IPS-18a (cell line): ENCODE results near the gene KANK3.
A peak's percentile ranks its signal among the peaks of the same experiment; 100 is the strongest.
"Not testable (repeated sequence)": the region's sequence is repeated elsewhere in the genome, so short reads cannot be mapped to it uniquely, and the experiment has no call there.

Experiments
- H3K27ac ChIP-seq: one replicate; pipeline ENCODE4 v1.5.1; 2013; ENCODE audit warnings: low read length
- H3K27me3 ChIP-seq: one replicate; pipeline ENCODE4 v1.6.1; 2013; ENCODE audit warnings: mild to moderate bottlenecking, low read length; ENCODE audit not compliant: control insufficient read depth, insufficient read depth
- H3K36me3 ChIP-seq: one replicate; pipeline ENCODE4 v1.6.1; 2013; ENCODE audit warnings: low read depth, low read length; ENCODE audit not compliant: control insufficient read depth
- H3K4me1 ChIP-seq: one replicate; pipeline ENCODE4 v1.6.1; 2013; ENCODE audit warnings: low read depth, low read length; ENCODE audit not compliant: control insufficient read depth
- H3K4me3 ChIP-seq: one replicate; pipeline ENCODE4 v1.5.1; 2013; ENCODE audit warnings: low read length
- H3K9ac ChIP-seq: one replicate; pipeline ENCODE4 v1.6.1; 2013; ENCODE audit warnings: mild to moderate bottlenecking, low read length, moderate library complexity
- H3K9me3 ChIP-seq: one replicate; pipeline ENCODE4 v1.6.1; 2013; ENCODE audit warnings: low read depth, low read length; ENCODE audit not compliant: control insufficient read depth

The KANK3 gene

GRCh38 chr19:8320564-8321066 lies 22.4 kb downstream of the KANK3 start:
- Histone ChIP-seq H3K27ac (peak overlapping the region; percentile 95), H3K4me1 (peaks cover 9% of the 10 kb centered on the region), H3K9me3 (no peaks in the 10 kb centered on the region), H3K9ac (peak overlapping the region; percentile 99), H3K4me3 (peak overlapping the region; percentile 99), H3K27me3 (no peaks in the 10 kb centered on the region), H3K36me3 (peaks cover 20% of the 10 kb centered on the region)

DNA sequence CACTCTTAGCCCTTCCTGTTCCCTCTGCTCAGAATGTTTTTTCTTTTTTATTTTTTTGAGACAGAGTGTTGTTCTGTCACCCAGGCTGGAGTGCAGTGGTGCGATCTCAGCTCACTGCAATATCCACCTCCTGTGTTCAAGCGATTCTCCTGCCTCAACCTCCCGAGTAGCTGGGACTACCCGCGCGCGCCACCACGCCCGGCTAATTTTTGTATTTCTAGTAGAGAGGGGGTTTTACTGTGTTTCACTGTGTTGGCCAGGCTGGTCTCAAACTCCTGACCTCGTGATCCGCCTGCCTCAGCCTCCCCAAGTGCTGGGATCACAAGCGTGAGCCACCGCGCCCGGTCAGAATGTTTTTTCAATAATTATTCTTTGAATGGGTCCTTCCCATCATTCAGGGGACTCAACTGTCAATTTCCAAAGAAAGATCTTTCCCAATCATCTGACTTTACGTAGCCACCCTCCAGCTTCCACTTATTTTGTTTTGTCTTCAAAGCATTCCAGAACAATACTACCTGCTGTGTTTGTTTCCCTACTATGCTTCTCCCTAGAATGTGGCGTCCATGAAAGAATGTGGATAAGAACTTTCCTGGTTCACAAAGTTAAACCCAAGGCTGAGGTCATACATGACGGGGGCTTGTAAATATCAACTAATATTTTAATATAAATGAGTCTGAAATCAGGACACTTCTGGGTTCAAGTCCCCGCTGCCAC lies 23.1 kb downstream of the KANK3 start:
- Histone ChIP-seq H3K27me3 (no peaks in the 10 kb centered on the region), H3K36me3 (peaks cover 26% of the 10 kb centered on the region), H3K4me3 (peak overlapping the region; percentile 99), H3K27ac (no peak overlapping the region), H3K9ac (peak overlapping the region; percentile 99), H3K9me3 (no peaks in the 10 kb centered on the region), H3K4me1 (peaks cover 9% of the 10 kb centered on the region)

GRCh38 chr19:8318835-8319234 lies 24.2 kb downstream of the KANK3 start:
- not testable (repeated sequence) for H3K9me3 ChIP-seq, H3K27me3 ChIP-seq, H3K27ac ChIP-seq, H3K9ac ChIP-seq, H3K4me3 ChIP-seq, H3K4me1 ChIP-seq
- peaks cover 28% of the 10 kb centered on the region for H3K36me3 ChIP-seq

DNA sequence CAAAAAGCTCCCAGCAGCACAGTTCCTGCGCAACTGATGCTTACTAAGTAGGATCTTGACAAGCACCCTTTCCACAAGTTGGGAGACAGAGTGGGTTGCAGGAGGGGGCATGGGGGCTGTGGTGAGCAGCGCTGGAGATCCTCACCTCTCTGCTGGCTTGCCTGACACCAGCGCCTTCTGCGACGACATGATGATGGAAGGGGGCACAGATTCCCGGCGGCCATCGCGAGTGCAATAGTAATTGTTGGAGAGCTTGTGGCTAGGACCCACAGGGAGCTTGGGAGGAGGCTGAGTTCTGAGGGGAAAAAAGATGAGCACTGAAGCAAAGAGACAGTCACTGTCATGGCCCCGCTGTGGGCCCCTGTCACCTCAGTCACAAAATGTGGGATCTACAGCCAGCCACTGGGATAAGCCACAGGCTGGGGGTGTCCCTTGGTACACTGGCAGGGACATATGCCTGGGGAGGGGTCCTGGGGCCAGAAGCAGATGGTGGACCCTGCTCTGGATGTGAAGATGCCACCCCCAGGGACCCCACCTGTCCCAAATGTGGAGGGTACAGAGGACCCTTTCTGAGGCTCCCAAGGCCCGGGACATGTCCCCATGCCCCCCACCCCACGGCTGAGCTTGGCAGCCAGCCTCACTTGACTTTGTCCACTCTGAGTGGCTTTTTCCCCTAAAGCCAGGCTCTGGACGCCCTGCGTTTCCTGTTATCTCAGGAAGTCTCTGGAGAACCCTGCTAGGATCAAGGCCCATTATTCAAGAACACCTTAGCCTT lies 26.5 kb downstream of the KANK3 start:
- no peak overlapping the region for H3K4me3 ChIP-seq
- no peaks in the 10 kb centered on the region for H3K27me3 ChIP-seq
- H3K4me1 ChIP-seq, result peaks cover 6% of the 10 kb centered on the region
- no peak overlapping the region for H3K27ac ChIP-seq
- peaks cover 13% of the 10 kb centered on the region for H3K36me3 ChIP-seq
- no peaks in the 10 kb centered on the region for H3K9me3 ChIP-seq
- no peak overlapping the region for H3K9ac ChIP-seq

GRCh38 chr19:8314981-8315640 lies 28.0 kb downstream of the KANK3 start:
- H3K36me3 ChIP-seq, result peaks cover 23% of the 10 kb centered on the region
- not testable (repeated sequence) for H3K9ac ChIP-seq, H3K9me3 ChIP-seq, H3K27ac ChIP-seq, H3K4me1 ChIP-seq, H3K4me3 ChIP-seq, H3K27me3 ChIP-seq

GRCh38 chr19:8311461-8312260 lies 31.4 kb downstream of the KANK3 start:
- Histone ChIP-seq H3K27ac (no peak overlapping the region), H3K9ac (no peak overlapping the region), H3K36me3 (peaks cover 23% of the 10 kb centered on the region)

GRCh38 chr19:8310342-8311055 lies 32.6 kb downstream of the KANK3 start:
- Histone ChIP-seq H3K9me3 (no peaks in the 10 kb centered on the region), H3K27me3 (no peaks in the 10 kb centered on the region), H3K27ac (no peak overlapping the region), H3K9ac (no peak overlapping the region), H3K4me1 (peaks cover 7% of the 10 kb centered on the region), H3K36me3 (peaks cover 21% of the 10 kb centered on the region), H3K4me3 (no peak overlapping the region)

More at GRCh38 chr19:8311461-8312260, 31.4 kb downstream of the KANK3 start:
- H3K27me3 ChIP-seq, result no peaks in the 10 kb centered on the region
- no peaks in the 10 kb centered on the region for H3K9me3 ChIP-seq
- no peak overlapping the region for H3K4me3 ChIP-seq
- H3K4me1 ChIP-seq, result peaks cover 7% of the 10 kb centered on the region

DNA sequence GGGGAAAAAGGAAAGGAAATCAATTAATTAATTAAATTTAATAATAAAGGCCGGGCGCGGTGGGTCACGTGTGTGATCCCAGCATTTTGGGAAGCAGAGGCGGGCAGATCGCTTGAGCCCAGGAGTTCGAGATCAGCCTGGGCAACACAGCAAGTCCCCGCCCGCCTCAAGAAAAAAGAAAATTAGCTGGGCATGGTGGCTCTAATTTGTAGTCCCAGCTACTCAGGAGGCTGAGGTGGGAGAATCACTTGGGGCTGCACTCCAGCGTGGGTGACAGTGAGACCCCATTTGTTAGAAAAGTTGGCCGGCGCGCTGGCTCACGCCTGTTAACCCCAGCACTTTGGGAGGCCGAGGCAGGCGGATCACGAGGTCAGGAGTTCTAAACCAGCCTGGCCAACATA lies 34.2 kb downstream of the KANK3 start:
- Histone ChIP-seq H3K4me1 (peaks cover 7% of the 10 kb centered on the region), H3K4me3 (peak overlapping the region; percentile 88), H3K9ac (no peak overlapping the region), H3K27me3 (no peaks in the 10 kb centered on the region), H3K27ac (no peak overlapping the region), H3K36me3 (peaks cover 10% of the 10 kb centered on the region), H3K9me3 (no peaks in the 10 kb centered on the region)

GRCh38 chr19:8307965-8308866 lies 34.8 kb downstream of the KANK3 start, which contains the start of gene CD320:
Gene CD320 (minus strand): TSS chr19:8308358. CDS start chr19:8308290, 68 bp downstream.
- Histone ChIP-seq H3K9me3 (no peaks in the 10 kb centered on the region), H3K36me3 (peaks cover 10% of the 10 kb centered on the region), H3K27me3 (no peaks in the 10 kb centered on the region), H3K9ac (peak within 1 kb of the TSS; percentile 88), H3K27ac (peak within 1 kb of the TSS; percentile 82), H3K4me1 (peaks cover 7% of the 10 kb centered on the region), H3K4me3 (peak within 1 kb of the TSS; percentile 88)
